GM10248 (cell line): Measurements from ENCODE around the gene CD151.

Experiments
- CTCF ChIA-PET: fragments of 300-600 bp; sonication (Branson Sonifier 250); formaldehyde crosslinking; extraction: SDS; loops from one replicate; lab custom pipeline; 2021; ENCODE audit warnings: antibody characterized with exemption; lab: Yijun Ruan, JAX
- POLR2A ChIA-PET: fragments of 350-650 bp; sonication (Branson Sonifier 250); formaldehyde crosslinking; extraction: SDS; loops from one replicate; lab custom pipeline; 2020; ENCODE audit warnings: antibody characterized with exemption; lab: Yijun Ruan, JAX
- DNase-seq: peaks from one replicate; pipeline ENCODE4 v3.0.0; 2012; ENCODE audit errors: extremely low spot score
- CTCF ChIP-seq: IDR thresholded peaks from 2 replicates; pipeline ENCODE4 v1.5.1; 2012; ENCODE audit warnings: mild to moderate bottlenecking, low read depth; ENCODE audit errors: extremely low read depth, missing control alignments, control extremely low read depth

The CD151 gene

GRCh38 chr11:796565-797295 is 36.0 kb upstream of the CD151 start:
- ChIA-PET POLR2A (interaction anchor here (0.6 to 1.2 kb wide), 5 partner anchors 12 to 584 kb away, joined by 3 to 5 read pairs (median 3); partner anchors contain the start of gene PNPLA2), CTCF (interaction anchor here (1.0 to 2.4 kb wide), 8 partner anchors 12 to 242 kb away, joined by 3 to 12 read pairs (median 3); partner anchors contain the start of genes DEAF1, RPLP2 and TMEM80)
- TF ChIP-seq CTCF, result no peak
- DNase-seq, result no peak

GRCh38 chr11:797296-798092 is 35.3 kb upstream of the CD151 start:
- POLR2A ChIA-PET, result interaction anchor here (0.6 to 1.2 kb wide), 4 partner anchors 13 to 585 kb away, joined by 3 to 5 read pairs (median 4); partner anchors contain the start of gene PNPLA2
- CTCF ChIA-PET, result interaction anchor here (1.0 to 2.4 kb wide), 6 partner anchors 11 to 102 kb away, joined by 3 to 12 read pairs (median 4); partner anchors contain the start of genes DEAF1, RPLP2 and TMEM80
- DNase-seq, result peak; percentile 85
- TF ChIP-seq CTCF, result no peak

DNA sequence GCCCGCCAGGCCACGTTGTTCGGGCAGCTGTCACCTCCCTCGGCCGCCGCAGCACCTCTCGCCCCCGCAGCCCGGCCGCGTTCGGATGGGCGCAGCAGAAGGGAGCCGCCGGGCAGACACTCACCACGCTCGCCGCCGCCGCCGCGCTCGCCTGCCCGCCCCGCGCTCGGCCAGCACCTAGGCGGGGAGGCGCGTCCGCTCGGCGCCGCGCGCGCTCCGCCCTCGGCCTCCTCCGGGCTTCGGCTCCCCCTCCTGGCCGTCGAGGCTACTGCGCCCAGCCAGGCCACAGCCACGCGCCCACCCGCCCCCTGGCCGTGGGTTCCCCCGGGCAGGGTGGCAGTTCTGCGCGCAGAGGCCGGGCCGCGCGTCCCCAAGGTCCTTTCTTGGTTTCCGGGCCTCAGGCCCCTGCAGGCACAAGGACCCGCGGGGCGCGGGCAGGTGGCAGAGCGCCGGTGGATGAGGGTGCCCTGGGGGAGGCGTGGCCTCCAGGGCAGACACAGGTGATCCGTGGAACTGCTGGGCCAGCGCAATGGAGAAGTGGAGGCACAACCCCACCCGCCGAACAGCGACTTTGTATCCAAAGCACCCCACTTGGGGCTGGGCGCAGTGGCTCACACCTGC is 34.5 kb upstream of the CD151 start, which contains the start of gene SLC25A22:
Gene SLC25A22, minus strand, starts transcription at position 189 of the 621 bp plus-strand sequence. CDS start 3,275 bp downstream, outside the sequence.
- TF ChIP-seq CTCF, result peak; percentile 84
- POLR2A ChIA-PET, result no interaction called here
- peak; percentile 93 for DNase-seq
- CTCF ChIA-PET, result interaction anchor here (1.0 to 1.2 kb wide), 3 partner anchors 11 to 102 kb away, joined by 3 to 6 read pairs (median 4); partner anchors contain the start of genes RPLP2 and TMEM80

DNA sequence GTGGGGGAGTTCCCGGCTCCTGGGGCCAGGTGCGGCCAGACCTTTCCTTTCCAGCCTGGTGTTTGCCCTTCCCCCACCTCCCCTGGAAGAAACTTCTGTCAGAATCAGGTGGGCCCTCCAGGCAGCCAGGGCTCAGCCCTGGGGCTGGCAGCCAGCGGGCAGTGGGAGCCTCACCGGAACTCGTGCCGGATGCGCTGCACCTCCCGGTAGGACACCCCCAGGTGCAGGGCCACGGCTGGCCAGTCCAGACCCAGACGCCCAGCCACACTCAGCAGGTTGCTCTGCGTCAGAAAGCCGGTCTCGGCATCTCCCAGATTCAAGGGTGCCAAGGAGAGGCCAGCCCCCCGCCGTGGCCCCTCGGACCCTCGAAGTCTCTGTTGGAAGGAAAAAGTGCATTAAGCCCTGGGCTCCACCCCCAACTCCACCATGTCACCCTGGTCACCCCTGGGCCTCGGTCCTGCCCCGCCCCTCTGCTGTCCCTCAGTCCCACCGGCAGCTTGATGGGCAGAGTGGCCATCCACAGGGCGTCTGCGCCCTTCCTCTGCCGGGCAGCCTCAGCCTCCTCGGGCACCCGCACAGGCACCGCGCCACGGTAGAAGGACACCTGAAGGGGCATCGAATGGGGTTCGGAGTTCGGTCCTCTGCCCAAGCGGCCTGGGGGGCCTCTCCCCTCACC is 33.0 kb upstream of the CD151 start:
- no peak for TF ChIP-seq CTCF
- CTCF ChIA-PET, result interaction anchor here (1.0 to 2.0 kb wide), 3 partner anchors 9 to 104 kb away, joined by 4 to 6 read pairs (median 5); partner anchors contain the start of genes PNPLA2, RPLP2 and TMEM80
- POLR2A ChIA-PET, result no interaction called here
- DNase-seq, result no peak

- CTCF ChIA-PET, result interaction anchor here (1.1 to 2.0 kb wide), 2 partner anchors 18 to 246 kb away, joined by 4 to 5 read pairs; partner anchors contain the start of gene PNPLA2
- no peak for TF ChIP-seq CTCF
- POLR2A ChIA-PET, result no interaction called here
- no peak for DNase-seq
These were observed 32.3 kb upstream of the CD151 start for GRCh38 chr11:800473-800872.
